Measurements from ENCODE around the gene XBP1.

- TF ChIP-seq POLR2A (IDR thresholded peaks at IDR 0.05) (no peak), CTCF (IDR thresholded peaks at IDR 0.05) (no peak)
These were observed 35.3 kb upstream of the XBP1 start for GRCh38 chr22:28835630-28836189.
